SJCRH30 (cell line): ENCODE results near the gene ZNF790. TPM values are rescaled to one million over a fixed set of nuclear protein-coding genes. Genes with fewer than 3 reads are reported as not detected.

ENCODE experiments used
- DNase-seq, 2 experiments: peaks; one replicate each; pipeline ENCODE4 v3.0.0-alpha.2; 2015 to 2020
- H3K27ac ChIP-seq: fragments of 250-450 bp; sonication (Bioruptor Pico); 2 replicates; pipeline ENCODE4 v1.5.1; 2020; ENCODE audit warnings: mild to moderate bottlenecking, moderate library complexity
- H3K27me3 ChIP-seq: fragments of 250-450 bp; sonication (Bioruptor Pico); 2 replicates; pipeline ENCODE4 v1.5.1; 2020; ENCODE audit warnings: mild to moderate bottlenecking, moderate library complexity
- H3K36me3 ChIP-seq: fragments of 250-450 bp; sonication (Bioruptor Pico); 2 replicates; pipeline ENCODE4 v1.5.1; 2020; ENCODE audit warnings: mild to moderate bottlenecking, moderate library complexity
- H3K4me1 ChIP-seq: fragments of 250-450 bp; sonication (Bioruptor Pico); 2 replicates; pipeline ENCODE4 v1.5.1; 2020; ENCODE audit warnings: mild to moderate bottlenecking, moderate library complexity
- H3K4me3 ChIP-seq: fragments of 250-450 bp; sonication (Bioruptor Pico); 2 replicates; pipeline ENCODE4 v1.5.1; 2020; ENCODE audit warnings: mild to moderate bottlenecking, moderate library complexity
- H3K9me3 ChIP-seq: fragments of 250-450 bp; sonication (Bioruptor Pico); replicated peaks from 2 replicates; pipeline ENCODE4 v1.5.1; 2020; ENCODE audit warnings: mild to moderate bottlenecking, moderate library complexity
- total RNA-seq: library from RNA; depleted of rRNA; stranded (reverse); fragments of >200 nt; shearing (Covaris generic); gene quantifications from 2 replicates; pipeline ENCODE4 v1.2.3, GENCODE V29; 2014; rRNA removed

The ZNF790 gene
- total RNA-seq: 6.0 and 6.3 TPM in 2 replicates

- Histone ChIP-seq H3K27ac (peak within 1 kb of the TSS; percentile 89), H3K36me3 (peaks cover 21% of the 10 kb centered on the region), H3K27me3 (no peaks in the 10 kb centered on the region), H3K4me1 (0 out of 2 replicates have a peak, but pooled peaks cover 3% of the 10 kb centered on the region), H3K9me3 (peaks cover 8% of the 10 kb centered on the region), H3K4me3 (peak within 1 kb of the TSS; percentile 92)
- DNase-seq: peak; percentile 94 to 97
Measured at GRCh38 chr19:36837906-36838783, at the start of gene ZNF790. ZNF790 (minus strand) TSS chr19:36838387; CDS start chr19:36825619, 12,768 bp downstream.

GRCh38 chr19:36876993-36877938 lies 39.1 kb upstream of the ZNF790 start:
- Histone ChIP-seq H3K4me1 (no peaks in the 10 kb centered on the region), H3K27ac (no peak overlapping the region), H3K36me3 (peaks cover 43% of the 10 kb centered on the region), H3K27me3 (no peaks in the 10 kb centered on the region), H3K9me3 (peaks cover 43% of the 10 kb centered on the region), H3K4me3 (no peak overlapping the region)
- DNase-seq: peak in 1 of 2 experiments; percentile 16

GRCh38 chr19:36851898-36852297 lies 13.7 kb upstream of the ZNF790 start:
- peaks cover 13% of the 10 kb centered on the region for H3K9me3 ChIP-seq
- no peak for DNase-seq
- peaks cover 17% of the 10 kb centered on the region for H3K36me3 ChIP-seq
- no peak overlapping the region for H3K27ac ChIP-seq
- peak overlapping the region; percentile 78 for H3K4me3 ChIP-seq
- H3K27me3 ChIP-seq: no peaks in the 10 kb centered on the region
- no peaks in the 10 kb centered on the region for H3K4me1 ChIP-seq

- peaks cover 6% of the 10 kb centered on the region for H3K36me3 ChIP-seq
- H3K27ac ChIP-seq: peak within 1 kb of the TSS; percentile 63
- no peaks in the 10 kb centered on the region for H3K4me1 ChIP-seq
Measured at GRCh38 chr19:36850559-36851442, 12.6 kb upstream of the ZNF790 start, which contains the start of gene ZNF345. ZNF345 (plus strand) TSS chr19:36850876; CDS start chr19:36876831, 25,955 bp downstream.

GRCh38 chr19:36849701-36850558 lies 11.7 kb upstream of the ZNF790 start:
- Histone ChIP-seq H3K27ac (peak overlapping the region; percentile 41), H3K4me1 (no peaks in the 10 kb centered on the region), H3K36me3 (peaks cover 3% of the 10 kb centered on the region), H3K4me3 (peak overlapping the region; percentile 78), H3K27me3 (no peaks in the 10 kb centered on the region), H3K9me3 (peaks cover 4% of the 10 kb centered on the region; the same call in 1 of the 2 replicates)
- peak; percentile 93 to 94 for DNase-seq

More at GRCh38 chr19:36850559-36851442, 12.6 kb upstream of the ZNF790 start, which contains the start of gene ZNF345:
- peak within 1 kb of the TSS; percentile 78 for H3K4me3 ChIP-seq
- peak; percentile 96 to 98 for DNase-seq
- peaks cover 6% of the 10 kb centered on the region; the same call in 1 of the 2 replicates for H3K9me3 ChIP-seq
- no peaks in the 10 kb centered on the region for H3K27me3 ChIP-seq

GRCh38 chr19:36847968-36848367 lies 9.8 kb upstream of the ZNF790 start:
- Histone ChIP-seq H3K4me3 (no peak overlapping the region), H3K4me1 (no peaks in the 10 kb centered on the region), H3K27ac (no peak overlapping the region), H3K9me3 (peaks cover 7% of the 10 kb centered on the region; the same call in 1 of the 2 replicates), H3K36me3 (peaks cover 6% of the 10 kb centered on the region), H3K27me3 (no peaks in the 10 kb centered on the region)
- no peak for DNase-seq

- DNase-seq: no peak
- peak overlapping the region; percentile 89 for H3K27ac ChIP-seq
- H3K9me3 ChIP-seq: peaks cover 8% of the 10 kb centered on the region; the same call in 1 of the 2 replicates
- H3K36me3 ChIP-seq: peaks cover 19% of the 10 kb centered on the region; the same call in 1 of the 2 replicates
- 0 out of 2 replicates have a peak, but pooled peaks cover 3% of the 10 kb centered on the region for H3K4me1 ChIP-seq
- H3K4me3 ChIP-seq: peak overlapping the region; percentile 92
- no peaks in the 10 kb centered on the region for H3K27me3 ChIP-seq
Measured at GRCh38 chr19:36838784-36839324, 667 bp upstream of the ZNF790 start.

- DNase-seq: no peak
- Histone ChIP-seq H3K4me1 (0 out of 2 replicates have a peak, but pooled peaks cover 3% of the 10 kb centered on the region), H3K36me3 (peaks cover 26% of the 10 kb centered on the region), H3K4me3 (peak overlapping the region; percentile 92), H3K27ac (peak overlapping the region; percentile 89), H3K27me3 (no peaks in the 10 kb centered on the region), H3K9me3 (peaks cover 13% of the 10 kb centered on the region)
Measured at GRCh38 chr19:36837176-36837905, 846 bp downstream of the ZNF790 start.

GRCh38 chr19:36833430-36833829 lies 4.8 kb downstream of the ZNF790 start:
- H3K27ac ChIP-seq: no peak overlapping the region
- 0 out of 2 replicates have a peak, but pooled peaks cover 3% of the 10 kb centered on the region for H3K4me1 ChIP-seq
- no peaks in the 10 kb centered on the region for H3K27me3 ChIP-seq
- H3K36me3 ChIP-seq: peaks cover 42% of the 10 kb centered on the region
- DNase-seq: no peak
- no peak overlapping the region for H3K4me3 ChIP-seq
- H3K9me3 ChIP-seq: peaks cover 27% of the 10 kb centered on the region

- H3K4me1 ChIP-seq: no peaks in the 10 kb centered on the region
- H3K9me3 ChIP-seq: peaks cover 40% of the 10 kb centered on the region
- peaks cover 82% of the 10 kb centered on the region for H3K36me3 ChIP-seq
- H3K4me3 ChIP-seq: no peak overlapping the region
- no peak overlapping the region for H3K27ac ChIP-seq
- no peaks in the 10 kb centered on the region for H3K27me3 ChIP-seq
- no peak for DNase-seq
Measured at GRCh38 chr19:36821758-36822157, 16.4 kb downstream of the ZNF790 start.

- no peak overlapping the region for H3K27ac ChIP-seq
- H3K9me3 ChIP-seq: peaks cover 53% of the 10 kb centered on the region
- H3K4me3 ChIP-seq: no peak overlapping the region
- no peaks in the 10 kb centered on the region for H3K4me1 ChIP-seq
- H3K36me3 ChIP-seq: peaks cover 72% of the 10 kb centered on the region
- DNase-seq: no peak
- H3K27me3 ChIP-seq: no peaks in the 10 kb centered on the region
Measured at GRCh38 chr19:36819130-36819630, 19.0 kb downstream of the ZNF790 start.

GRCh38 chr19:36807029-36807428 lies 31.2 kb downstream of the ZNF790 start:
- no peaks in the 10 kb centered on the region for H3K27me3 ChIP-seq
- no peak overlapping the region for H3K27ac ChIP-seq
- H3K36me3 ChIP-seq: peaks cover 44% of the 10 kb centered on the region
- DNase-seq: no peak
- H3K4me3 ChIP-seq: no peak overlapping the region
- H3K4me1 ChIP-seq: no peaks in the 10 kb centered on the region; the same call in 1 of the 2 replicates
- peaks cover 30% of the 10 kb centered on the region for H3K9me3 ChIP-seq
